ENCODE data around the gene SLPI.

SLPI gene, protein sequence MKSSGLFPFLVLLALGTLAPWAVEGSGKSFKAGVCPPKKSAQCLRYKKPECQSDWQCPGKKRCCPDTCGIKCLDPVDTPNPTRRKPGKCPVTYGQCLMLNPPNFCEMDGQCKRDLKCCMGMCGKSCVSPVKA

DNA sequence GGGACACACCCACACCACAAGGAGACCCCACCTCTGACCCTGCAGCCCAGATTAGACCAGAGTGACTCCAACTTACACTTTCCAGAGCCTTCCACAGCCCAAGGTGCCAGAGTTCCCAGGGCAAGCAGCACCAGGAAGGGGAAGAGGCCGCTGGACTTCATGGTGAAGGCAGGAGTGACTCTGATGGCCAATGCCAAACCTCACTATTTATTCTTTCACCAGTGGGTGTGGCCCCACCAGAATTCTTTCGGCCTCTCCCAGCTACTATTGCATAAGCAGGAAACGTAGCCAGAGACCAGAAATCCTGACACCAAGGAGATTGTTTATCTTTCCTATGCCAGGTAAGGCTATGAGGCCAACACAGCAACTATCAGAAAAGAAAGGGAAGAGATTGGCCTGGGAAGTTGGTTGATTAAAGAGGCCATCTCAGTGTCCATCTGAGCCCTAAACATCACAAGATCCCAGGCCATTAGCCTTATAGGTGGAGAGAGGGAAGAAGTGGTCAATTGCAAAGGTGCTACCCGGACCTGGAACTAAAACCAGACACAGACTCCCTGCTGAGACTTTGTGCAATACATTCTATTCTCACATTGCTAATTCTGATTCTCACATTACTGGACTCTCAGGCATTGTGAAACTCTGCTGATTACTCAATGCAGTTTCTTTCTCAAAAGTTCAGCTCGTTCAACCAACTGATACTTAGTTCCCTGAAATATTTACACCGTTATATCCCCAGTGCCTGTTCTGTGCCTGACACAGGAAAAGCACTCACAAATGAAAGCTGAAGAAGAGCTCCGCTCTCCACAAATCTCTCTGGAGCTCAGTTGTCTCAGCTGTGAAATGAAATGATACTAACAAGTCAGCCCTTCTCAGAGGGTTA is at the start of gene SLPI:
SLPI (minus strand) TSS at position 182 of the 880 bp plus-strand sequence; CDS start at position 161, 21 bp downstream.
- no peak for DNase-seq

DNA sequence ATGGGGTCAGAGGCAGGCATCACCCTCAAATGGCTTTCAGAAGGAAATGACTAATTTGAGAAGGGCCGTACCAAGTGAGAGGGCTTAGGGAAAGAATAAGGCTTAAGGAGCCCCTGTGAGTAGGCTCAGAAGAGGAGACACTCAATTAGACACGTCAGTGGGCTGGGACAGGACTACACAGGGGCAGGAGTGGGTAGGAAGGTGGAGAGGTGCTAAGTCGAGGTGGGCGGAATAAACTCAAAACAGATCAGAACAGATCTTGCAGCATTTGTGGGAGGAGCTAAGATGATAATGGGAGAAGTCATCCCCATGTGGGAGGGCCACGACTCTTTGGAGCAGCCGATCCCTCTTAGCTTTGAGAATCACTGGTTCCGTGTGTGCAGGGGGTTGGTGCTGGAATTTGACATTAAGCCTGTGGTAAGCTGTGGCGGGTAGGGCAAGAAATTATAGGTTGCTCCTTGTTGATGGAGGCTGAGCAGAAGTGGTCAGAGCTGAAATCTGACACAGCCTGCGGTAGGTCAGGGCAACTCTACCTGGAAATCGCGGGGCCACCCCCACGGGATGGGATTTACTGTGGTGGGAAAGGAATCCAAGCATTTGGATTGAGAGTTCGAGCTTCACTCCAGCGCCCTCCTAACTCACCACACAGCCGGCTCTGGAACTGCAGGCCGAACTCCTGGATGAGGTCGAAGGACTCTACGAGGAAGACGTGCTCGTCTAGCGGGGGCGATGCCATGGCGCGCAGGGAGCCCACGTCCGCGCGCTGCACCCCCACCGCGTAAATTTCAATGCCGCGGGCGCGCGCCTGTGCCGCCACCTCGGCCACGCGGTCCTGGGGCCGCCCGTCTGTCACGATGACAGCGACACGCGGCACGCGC is 49.5 kb upstream of the SLPI start:
- no peak for DNase-seq

DNA sequence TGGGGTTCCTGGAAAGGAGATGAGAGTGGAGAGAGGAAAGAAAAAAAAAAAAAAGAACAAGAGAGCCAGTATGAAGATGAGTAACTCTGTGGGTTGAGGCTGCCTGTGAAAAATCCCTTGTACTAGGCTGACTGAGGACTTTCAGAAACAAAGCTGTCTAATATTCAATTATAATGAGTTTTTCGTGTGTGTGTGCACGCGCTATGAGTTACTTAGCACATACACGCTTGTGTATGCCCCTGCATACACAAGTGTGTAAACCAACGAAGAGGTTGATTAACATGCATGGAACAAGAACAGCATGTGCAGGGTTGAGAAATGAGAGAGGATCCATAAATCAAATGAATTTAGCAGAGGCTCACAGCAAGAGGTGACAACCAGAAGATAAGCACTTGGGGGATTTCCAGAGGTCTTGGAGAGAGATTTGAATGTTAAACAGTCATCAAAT is 47.5 kb upstream of the SLPI start:
- no peak for DNase-seq

DNA sequence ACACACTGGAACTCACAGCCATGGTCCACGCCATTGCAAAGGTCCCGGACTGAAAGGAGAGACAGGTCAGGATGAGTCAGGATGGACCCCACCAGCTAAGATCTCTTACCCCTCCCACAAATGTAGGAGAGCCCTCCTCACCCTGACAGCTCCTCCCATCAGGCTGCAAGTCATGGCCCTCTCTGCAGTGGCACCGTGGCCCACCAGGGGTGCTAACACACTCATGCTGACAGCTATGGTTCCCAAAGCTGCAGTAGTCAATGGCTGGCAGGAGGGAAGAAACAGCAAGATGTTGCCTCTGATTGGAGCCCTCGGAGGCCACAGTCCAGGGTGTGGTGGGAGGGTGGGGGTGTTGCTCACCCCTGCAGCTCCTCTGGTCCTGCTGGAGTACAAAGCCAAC is 46.6 kb upstream of the SLPI start:
- DNase-seq: peak; percentile 35

DNA sequence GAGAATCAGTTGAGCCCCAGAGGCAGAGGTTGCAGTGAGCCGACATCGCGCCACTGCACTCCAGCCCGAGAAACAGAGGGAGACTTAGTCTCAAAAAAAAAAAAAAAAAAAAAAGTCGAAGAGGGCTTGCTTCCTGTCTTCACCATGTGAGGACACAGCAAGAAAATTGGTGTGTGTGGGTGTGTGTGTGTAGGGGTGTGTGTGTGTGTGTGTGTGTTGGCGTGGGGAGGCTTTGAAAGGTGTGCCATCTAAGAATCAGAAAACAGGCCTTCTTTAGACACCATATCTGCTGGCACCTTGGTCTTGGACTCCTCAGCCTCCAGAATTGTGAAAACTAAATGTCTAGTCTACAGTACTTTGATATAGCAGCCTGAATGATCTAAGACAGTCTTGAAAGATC is 45.4 kb upstream of the SLPI start:
- no peak for DNase-seq

DNA sequence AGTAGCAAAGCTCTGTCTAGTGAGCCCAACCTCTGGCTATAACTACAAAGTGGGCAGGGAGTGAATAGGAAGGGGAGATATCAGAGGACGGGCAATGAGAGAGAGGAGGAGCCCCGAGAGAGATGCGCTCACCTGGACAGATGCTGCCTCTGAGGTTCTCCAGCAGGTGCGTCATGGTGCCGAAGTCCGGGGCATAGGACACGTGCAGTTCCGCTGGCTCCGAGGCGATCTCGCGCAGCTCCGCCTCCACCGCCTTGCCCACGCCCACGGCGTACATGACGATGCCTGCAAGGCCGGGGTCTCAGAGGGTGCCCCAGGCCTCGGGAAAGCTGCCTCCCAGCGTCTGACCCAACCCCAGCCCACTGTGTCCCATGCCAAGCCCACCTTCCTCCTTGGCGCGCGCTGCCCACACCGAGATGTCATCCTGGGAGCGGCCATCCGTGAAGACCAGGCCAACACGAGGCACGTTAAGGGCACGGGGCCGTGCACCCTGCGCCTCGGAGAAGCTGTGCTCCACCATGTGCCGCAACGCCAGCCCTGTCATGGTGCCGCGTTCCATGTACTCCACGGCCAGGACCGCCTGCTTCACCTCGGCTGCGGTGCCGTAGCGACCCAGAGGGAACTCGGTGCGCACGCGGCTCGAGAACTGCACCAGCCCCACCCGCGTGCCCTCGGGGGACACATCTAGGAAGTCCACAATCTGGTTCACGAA is 43.6 kb upstream of the SLPI start:
- DNase-seq: no peak

DNA sequence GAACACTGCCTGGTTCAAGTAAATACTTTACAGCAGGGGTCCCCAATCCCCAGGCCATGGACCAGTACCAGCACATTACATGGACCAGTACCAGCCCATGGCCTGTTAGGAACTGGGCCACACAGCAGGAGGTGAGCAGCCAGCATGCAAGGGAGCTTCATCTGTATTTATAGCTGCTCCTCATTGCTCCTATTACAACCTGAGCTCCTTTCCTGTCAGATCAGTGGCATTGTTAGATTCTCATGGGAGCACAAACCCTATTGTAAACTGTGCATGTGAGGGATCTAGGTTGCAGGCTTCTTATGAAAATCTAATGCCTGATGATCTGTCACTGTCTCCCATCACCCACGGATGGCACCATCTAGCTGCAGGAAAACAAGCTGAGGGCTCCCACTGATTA is 40.3 kb upstream of the SLPI start:
- DNase-seq: no peak

DNA sequence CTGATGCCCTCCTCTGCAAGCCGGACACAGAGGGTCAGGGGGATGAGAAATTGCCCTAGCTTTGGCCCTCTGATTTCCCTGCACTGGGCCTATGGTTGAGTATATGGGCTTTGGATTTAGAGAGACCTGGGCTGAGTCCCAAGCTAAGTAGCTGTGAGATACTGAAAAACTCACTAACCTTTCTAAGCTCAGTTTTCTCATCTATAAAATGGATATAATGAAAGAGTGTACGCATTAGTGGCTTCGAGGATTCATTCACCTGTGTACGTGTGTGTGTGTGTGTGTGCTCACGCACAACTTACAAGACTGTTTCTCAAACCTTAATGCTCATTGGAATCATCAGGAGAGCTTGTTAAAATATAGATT is 39.6 kb upstream of the SLPI start:
- no peak for DNase-seq

DNA sequence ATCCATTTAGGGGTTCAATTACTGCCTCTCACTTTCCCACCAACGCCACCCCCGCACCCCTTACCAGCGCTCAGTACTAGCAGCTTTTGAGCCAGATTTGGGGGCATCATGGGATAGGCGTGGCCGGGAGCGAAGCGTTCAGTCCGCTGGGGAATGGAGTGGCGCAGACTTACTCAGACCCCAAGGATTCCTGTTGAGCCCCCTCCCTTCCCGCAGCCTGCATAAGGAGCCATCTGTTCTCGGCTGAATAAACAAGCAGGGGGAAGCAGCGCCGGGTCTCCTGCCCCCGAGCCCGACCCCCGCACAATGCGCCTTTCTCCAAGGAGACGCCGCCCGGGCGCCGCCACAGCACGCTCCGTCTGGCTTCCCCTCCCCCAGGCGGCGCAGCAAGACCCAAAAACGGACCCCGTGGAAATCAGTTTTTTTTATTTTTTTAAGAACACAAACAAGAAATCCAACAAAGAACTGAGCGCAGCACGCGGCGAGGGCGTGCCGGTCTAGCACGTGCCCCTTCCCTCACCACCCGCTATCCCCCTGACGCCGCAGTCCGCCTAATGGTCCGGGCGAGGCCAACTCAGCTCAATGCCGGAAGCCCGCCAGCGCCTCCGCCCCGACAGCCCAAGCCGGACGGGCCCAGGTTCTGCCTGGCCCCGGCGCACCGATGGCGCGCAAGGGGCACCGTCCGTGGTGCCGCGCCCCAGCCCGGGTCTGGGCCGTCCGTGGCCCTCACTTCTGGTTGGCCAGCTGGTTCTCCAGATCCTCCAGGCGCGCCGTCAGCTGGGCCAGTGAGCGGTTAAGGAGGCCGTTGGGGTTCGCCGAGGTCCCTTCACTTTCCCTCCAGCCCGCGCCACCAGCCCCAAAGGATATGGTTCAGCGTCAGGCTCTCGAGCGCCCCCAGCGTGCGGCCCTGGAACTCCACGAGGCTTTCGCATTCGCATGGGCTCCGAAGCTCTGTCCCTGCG is 39.0 kb upstream of the SLPI start:
- peak; percentile 83 for DNase-seq

DNA sequence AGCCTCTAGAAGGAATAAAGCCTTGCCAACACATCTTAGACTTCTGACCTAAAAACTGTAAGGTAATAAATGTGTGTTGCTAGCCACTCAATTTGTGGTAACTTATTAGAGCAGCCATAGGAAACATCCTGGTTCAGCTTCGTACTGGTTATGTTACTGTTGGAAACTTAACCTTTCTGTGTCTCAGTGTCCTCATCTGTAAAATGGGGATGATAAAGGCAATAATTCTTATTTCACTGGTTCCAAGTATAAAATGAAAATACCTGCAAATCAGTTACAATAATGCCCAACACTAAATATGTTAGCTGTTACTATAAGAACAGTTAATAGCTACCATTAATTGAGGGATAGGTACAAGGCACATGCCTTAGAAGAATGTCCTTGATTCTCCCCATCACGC is 38.0 kb upstream of the SLPI start:
- no peak for DNase-seq

DNA sequence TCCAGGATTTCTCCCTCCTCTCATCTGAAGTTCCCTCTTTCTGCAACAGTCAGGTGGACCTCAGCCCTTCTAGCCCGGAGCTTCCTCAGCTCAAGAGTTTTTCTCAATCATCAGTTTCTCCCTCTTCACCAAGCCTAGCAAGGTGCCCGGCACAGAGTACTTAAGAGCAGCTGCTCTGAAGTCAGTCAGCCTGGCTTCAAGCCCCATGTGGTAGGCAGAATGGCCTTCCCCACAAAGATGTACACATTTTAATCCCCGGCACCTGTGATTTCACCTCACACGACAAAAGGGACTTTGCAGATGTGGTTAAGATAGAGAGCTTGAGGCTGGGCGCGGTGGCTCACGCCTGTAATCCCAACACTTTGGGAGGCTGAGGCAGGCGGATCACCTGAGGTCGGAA is 37.2 kb upstream of the SLPI start:
- no peak for DNase-seq

DNA sequence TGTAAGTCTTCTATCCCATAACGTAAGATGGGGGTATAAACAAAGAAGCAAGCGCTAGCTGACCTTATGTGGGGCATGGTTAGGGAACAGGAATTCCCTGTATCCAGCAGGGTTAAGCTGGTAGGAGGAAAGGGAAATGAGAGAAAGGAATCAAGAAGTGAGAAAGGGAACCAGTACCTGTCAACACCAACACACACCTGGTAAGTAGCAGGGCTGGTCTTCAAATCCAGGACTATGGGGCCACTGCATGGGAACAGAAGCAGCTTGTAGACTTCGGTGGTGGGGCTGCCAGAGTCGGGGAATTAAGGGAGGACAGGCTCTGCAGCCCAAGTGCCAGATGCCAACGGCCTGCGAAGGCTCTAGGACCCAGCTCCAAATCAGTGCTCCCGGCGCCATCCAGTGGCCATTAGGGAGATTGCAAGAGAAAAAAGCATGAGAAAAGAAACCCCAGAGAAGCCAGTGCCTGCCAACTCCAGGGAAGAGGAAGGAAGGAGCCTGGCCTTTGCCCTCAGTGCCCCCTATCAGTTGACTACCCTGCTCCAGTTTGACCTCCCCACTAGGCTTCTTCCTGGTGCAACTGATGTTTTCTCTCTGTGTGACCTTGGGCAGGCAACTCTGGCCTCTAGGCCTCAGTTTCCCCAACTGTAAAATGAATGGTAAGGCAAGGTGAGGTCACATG is 36.5 kb upstream of the SLPI start:
- peak; percentile 62 for DNase-seq

DNA sequence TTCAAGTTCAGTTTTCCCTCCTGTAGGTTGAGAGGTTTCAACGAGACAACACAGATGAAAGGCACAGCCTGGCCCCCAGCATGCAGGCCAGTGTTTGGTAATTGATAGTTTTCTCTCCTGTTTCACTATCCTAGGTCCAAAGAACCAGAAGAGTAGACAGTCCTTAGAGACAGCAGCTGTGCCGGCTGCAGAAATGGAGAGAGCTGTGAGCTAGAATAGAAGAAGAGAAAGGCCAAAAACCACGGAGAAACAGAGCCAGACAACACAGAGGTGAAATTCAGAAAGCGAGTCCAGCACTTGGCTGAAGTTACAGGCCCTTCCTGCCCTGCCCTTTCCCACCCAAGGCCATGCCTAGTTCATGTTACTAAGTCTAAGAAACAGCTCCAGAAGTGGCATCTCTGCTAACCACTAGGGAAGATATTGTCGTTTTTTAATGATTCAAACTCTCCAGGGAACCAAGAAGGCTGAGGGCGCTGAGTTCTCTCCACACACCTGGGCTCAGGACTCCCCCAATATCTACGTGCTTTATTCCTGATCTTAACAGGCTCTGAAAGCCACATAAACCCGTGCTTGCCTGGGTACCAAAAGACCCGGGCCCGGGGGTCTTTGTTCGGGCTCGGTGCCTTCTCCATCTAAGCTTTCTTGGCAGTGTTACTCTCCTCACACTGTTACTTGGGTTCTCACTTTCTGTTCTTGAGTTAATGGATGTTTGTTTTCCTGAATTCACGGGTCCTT is 35.7 kb upstream of the SLPI start:
- no peak for DNase-seq

DNA sequence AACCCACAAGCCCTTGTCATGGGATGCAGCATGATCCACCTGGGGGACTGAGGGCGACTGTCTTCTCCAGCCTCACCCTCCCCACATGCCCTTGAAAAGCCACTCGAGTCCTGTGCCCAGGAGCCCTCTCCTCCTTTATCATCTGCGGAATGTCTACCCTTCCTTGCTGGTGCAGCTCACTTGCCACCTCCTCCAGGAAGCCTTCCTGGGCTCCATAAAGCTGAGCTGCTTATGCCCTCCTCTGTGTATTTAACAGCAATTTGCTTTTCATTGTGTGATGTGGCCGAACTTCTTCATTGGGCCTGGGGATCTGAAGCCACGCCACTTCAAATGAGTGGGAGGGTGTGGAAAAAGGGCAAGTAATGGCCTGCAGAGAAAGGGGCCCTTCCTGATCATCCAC is 34.5 kb upstream of the SLPI start:
- DNase-seq: no peak

DNA sequence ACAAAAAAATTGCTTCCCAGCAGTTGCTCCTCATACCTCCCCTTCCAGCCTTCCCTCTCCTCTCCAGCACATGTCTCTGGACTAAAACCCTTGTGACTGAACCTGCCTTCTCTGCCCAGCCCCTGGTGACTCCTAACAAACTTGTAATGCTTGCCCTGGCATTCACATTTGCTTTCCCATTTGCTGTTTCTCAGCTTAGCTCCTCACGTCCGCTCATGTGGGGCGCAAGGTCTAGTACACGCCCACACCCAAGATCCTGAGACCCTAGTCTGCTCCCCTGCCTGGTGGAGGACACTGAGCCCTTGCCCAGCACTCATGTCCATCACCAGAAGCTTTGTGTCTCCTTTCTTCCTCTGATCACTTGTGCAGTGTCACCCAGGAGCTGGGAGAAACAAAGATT is 34.0 kb upstream of the SLPI start:
- no peak for DNase-seq

DNA sequence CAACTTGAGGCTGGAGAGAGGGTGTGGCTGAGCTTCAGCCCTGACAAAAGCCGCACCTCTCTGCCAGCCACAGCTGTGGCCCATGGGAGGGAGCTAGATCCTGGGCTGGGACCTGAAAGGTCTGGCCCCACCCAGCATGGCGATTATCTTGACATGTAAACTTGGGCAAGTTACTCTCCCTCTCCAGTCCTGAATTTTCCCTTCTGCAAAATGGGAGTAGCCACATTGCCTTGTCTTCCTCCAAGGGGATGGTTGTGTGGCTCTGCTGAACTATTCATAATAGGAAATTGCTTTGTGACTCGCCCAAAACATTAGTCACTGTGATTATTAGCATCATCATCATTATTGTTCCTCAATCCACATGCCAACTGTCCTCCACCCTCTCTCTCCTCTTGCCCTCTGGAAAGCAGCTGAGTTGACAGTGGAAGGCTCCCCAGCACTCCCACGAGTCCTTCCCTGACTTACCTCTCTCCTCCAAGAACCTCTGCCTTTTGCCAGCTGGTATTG is 29.2 kb upstream of the SLPI start:
- no peak for DNase-seq

DNA sequence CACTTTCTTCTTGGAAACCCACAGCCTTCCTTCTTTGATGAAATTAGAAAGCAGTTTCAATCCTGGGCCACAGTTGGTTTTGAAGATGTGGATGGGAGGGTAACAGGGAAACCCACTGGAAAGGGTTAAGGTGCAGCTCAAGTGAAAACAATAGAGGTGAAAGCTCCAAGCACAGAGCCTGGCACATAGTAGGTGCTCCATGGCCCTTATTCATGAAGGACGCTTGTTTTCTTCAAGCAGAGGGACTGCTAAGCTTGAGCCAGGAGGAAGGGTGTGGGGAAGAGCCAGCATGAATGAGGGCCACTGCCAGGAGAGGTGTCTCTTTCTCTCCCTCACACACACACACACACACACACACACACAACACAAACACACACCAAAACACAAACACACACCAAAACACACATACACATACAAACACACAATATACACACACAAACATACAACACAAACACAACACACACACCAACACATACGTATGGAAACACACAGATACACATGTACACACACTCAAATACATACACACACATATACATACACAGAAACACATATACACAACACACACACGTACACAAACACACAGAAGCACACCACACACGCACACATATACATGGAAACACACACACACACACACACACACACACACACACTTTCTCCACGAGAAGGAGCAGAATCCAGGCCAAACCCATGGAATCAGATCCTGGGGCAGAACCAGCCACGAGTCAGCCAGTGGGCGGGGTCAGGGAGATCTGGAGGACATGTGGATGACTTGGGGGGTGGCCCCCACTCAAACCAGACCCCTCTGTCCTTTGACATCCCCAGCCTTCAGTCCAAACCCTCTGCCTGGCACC is 28.6 kb upstream of the SLPI start:
- no peak for DNase-seq

DNA sequence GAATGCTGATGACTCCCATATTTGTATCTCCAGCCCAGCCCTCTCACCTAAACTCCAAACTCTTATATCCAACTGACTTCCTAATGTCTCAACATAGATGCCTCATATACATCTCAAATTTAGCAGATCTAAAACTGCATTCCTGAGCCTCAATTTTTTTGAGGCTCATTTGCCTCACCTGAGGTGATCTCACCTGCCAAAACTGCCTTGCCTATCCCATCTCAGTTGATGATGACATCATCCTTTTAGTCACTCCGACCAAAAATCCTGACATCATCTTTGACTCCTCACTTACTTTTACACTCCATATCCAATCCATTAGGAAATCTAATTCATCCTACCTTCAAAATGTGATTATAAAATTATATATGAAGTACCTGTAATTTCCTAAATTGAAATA is 25.6 kb upstream of the SLPI start:
- no peak for DNase-seq

DNA sequence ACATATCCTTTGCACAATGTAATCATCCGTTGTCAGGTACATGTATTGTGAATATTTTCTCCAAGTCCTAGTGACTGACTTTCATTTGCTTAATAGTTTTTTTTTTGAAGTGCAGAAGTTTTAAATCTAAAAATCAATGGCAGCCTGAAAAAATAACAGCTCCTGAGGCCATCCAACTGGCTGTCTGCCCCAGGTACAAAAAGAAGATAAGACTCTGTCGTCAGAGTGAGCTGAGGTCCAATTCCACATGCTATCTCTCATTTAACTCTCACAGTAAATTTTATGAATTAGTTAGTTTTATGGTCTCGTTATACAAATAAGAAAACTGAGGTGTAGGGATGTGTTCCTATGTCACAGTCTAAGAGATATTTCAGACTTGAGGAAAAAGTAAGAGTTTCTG is 21.0 kb upstream of the SLPI start:
- no peak for DNase-seq

Data from activated T-cell treated with anti-CD3 and anti-CD28 coated beads, Interleukin-2, amount 50 U/mL, for 1 hour (primary cell).